ENCODE results near the gene RTRAF.

The RTRAF gene

DNA sequence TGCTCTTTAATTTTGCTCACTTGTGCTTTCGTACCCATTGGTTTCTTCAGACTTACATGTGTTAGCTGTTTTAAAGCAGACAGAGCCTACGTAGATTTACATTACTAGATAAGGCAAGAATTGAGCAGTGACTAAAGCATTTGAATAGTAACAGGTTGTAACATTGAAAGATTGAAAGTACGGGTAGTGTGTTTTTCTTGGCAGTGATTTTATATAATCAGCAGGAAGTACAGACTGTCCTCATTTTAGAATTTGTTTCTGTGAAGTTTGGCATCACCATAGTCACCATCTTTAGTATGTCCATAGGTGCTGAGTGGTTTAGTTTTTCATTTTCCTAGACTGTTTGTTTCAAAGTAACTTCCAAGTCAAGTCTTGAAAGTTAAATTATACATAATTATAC, 14.0 kb downstream of the RTRAF start:
- TF ChIP-seq, protein P1, sequence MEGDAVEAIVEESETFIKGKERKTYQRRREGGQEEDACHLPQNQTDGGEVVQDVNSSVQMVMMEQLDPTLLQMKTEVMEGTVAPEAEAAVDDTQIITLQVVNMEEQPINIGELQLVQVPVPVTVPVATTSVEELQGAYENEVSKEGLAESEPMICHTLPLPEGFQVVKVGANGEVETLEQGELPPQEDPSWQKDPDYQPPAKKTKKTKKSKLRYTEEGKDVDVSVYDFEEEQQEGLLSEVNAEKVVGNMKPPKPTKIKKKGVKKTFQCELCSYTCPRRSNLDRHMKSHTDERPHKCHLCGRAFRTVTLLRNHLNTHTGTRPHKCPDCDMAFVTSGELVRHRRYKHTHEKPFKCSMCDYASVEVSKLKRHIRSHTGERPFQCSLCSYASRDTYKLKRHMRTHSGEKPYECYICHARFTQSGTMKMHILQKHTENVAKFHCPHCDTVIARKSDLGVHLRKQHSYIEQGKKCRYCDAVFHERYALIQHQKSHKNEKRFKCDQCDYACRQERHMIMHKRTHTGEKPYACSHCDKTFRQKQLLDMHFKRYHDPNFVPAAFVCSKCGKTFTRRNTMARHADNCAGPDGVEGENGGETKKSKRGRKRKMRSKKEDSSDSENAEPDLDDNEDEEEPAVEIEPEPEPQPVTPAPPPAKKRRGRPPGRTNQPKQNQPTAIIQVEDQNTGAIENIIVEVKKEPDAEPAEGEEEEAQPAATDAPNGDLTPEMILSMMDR (conservative IDR thresholded peaks at IDR 0.05): no peak
- TF ChIP-seq ZFX (IDR thresholded peaks at IDR 0.05): no peak
- H3K27ac ChIP-seq: no peak overlapping the region

DNA sequence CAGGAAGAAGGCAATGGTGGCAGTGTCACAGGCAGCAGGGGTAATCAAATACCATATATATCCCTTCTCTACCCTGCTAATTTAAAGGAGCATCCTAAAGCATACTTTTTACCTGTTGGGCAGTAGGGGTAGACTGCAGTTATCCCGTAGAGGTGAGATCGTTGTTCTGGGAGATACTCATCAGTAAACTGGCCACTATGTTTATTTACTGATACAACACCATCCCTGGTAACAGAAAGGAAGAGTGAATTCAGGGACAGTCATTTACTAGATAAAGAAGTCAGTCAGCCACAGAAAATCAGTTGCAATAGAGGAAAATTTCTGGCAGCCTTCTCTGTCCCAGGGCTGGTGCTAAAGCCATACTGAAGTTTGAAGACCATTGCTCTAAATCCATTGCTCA, 16.3 kb downstream of the RTRAF start:
- no peak overlapping the region; the same call in 1 of the 2 replicates for H3K27ac ChIP-seq
- no peak for TF ChIP-seq ZFX (IDR thresholded peaks at IDR 0.05)
- TF ChIP-seq, protein P1 (conservative IDR thresholded peaks at IDR 0.05): no peak

DNA sequence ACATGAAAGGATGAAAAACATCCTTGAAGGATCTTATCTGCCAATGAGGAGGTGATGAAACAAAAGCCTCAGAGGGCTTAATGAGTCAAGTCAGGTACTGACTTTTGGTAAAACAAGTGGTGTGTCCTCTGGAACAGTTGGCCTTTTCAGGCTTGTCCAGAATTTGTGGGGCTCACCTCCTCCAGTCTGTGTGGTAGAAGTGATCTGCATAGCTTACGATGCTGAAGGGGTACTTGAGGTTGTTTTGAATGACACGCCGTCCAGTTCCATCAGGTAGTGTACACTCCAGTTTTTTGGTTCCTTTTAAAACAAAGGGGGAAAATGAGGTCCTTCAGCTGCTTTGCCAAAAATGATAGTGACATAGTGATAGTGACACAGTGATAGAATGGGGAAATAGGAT, 17.0 kb downstream of the RTRAF start:
- TF ChIP-seq ZFX (IDR thresholded peaks at IDR 0.05): no peak
- TF ChIP-seq, protein P1 (conservative IDR thresholded peaks at IDR 0.05): no peak
- no peak overlapping the region for H3K27ac ChIP-seq

DNA sequence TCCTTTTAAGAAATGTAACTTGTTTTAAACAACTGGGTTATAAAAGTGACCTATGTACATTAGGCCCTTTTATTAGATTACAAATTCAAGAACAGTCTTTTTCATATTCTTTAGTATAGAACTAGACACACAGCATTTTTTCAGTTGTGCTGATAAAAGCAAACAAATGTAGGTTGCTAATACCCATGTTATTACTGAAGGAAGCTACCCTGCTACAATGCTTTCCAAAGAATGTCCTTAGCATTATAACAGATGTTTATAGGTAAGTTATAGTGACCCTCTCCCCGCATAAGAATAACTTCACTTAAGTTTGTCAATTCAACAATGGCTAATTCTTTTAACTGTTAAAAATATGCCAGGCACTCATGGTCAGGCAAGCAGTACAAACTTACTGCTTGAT, 17.9 kb downstream of the RTRAF start:
- TF ChIP-seq, protein P1 (conservative IDR thresholded peaks at IDR 0.05): no peak
- no peak for TF ChIP-seq ZFX (IDR thresholded peaks at IDR 0.05)
- no peak overlapping the region for H3K27ac ChIP-seq

DNA sequence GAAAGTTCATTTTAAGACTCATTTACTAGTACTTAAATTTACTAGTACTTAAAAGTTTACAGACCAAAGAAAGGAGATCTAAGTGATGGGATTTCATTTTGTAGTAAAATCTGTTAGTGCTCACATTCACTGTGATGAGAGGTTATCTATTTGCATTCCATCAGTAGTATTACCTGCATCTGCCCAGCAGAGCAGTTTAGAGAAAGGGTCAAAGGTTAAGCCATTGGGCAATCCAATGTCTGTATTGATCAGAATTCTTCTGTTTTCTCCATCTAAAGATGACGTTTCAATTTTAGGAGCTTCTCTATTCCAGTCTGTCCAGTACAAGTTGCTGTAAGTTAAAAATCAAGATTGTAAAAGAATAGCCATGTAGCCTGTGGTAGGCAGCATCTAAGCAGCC, 18.3 kb downstream of the RTRAF start:
- H3K27ac ChIP-seq: no peak overlapping the region
- TF ChIP-seq, protein P1 (conservative IDR thresholded peaks at IDR 0.05): no peak
- TF ChIP-seq ZFX (IDR thresholded peaks at IDR 0.05): no peak

DNA sequence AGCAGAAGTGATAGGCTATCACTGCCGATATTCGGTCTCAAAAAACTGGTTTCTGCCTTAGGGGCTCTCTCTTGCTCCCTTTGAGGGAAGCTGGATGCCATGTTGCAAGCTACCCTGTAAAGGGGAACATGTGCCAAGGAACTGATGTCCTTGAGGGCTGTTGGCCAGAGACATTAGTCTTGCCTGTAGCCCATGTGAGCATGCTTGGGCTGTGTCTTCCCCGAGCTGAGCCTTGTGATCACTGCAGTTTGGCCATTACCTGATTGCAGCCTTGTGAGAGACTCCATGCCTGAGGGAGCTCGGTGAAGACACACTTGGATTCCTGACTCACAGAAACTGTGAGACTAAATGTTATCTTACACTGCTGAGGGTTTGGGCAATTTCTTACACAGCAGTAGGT, 18.8 kb downstream of the RTRAF start:
- TF ChIP-seq, protein P1 (conservative IDR thresholded peaks at IDR 0.05): no peak
- TF ChIP-seq ZFX (IDR thresholded peaks at IDR 0.05): no peak
- H3K27ac ChIP-seq: no peak overlapping the region

DNA sequence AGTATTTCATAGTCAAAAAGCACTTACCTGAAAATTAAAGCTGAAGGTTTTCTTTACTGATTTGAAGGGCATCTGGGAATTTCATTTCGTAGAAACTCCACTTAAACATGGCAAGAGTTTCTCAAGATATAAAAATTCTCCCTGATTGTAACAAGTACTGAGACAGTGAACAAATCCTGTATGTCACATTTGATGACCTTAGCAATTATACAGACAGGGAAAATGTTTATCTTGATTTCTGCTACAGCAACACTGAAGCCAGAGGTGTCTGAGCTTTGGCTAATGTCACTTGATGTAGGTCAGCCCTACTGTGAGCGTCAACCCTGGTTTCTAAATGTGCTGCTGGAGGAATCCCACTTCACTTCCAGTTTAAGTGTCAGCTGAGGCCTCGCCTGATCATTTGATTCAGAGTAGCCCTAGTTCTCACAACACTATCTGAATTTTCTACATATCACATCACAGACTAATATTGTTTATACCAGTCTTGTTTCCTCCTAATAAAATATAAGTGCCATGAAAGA, 20.9 kb downstream of the RTRAF start:
- TF ChIP-seq, protein P1 (conservative IDR thresholded peaks at IDR 0.05): no peak
- TF ChIP-seq ZFX (IDR thresholded peaks at IDR 0.05): no peak
- H3K27ac ChIP-seq: no peak overlapping the region
